ENCODE measurements around the gene CNBD2.

GRCh38 chr20:35967979-35968640 is at the start of gene CNBD2:
- TF ChIP-seq CTCF (IDR thresholded peaks at IDR 0.05; ENCODE audit: insufficient read depth, low read depth, low read length): no peak
- TF ChIP-seq EZH2 (IDR thresholded peaks at IDR 0.05; ENCODE audit: insufficient read depth, low read length): no peak
